Gastrocnemius medialis (tissue), 4 donors: ENCODE results near the gene SPEG. TPM values are rescaled to one million over a fixed set of nuclear protein-coding genes. Genes with fewer than 3 reads are reported as not detected.
"Not testable (repeated sequence)": the region's sequence is repeated elsewhere in the genome, so short reads cannot be mapped to it uniquely, and the experiment has no call there.

Source experiments
- ATAC-seq, 2 donors: fragments of 150-250 bp; one replicate each; pipeline ENCODE4 v1.9.1; 2016
- DNase-seq, 2 donors: peaks; one replicate each; pipeline ENCODE4 v3.0.0-alpha.2; 2019
- H3K27ac ChIP-seq, 4 donors: fragments of 200-600 bp; sonication (generic); 1 replicate in 1 of 4; 2 replicates in 3 of 4; pipeline ENCODE4 v1.5.1; 2016 to 2018; ENCODE audit warnings: mild to moderate bottlenecking in 2 of 4, moderate library complexity in 1 of 4
- H3K27me3 ChIP-seq, 3 donors: fragments of 200-600 bp; sonication (generic) in 2 of 3; 1 replicate in 1 of 3; 2 replicates in 2 of 3; pipeline versions ENCODE4 v1.5.1 to v1.6.0; 2016 to 2019; ENCODE audit warnings: mild to moderate bottlenecking in 1 of 3, moderate library complexity in 1 of 3
- H3K36me3 ChIP-seq, 2 donors: fragments of 200-600 bp; sonication (generic) in 1 of 2; one replicate each; pipeline ENCODE4 v1.5.1; 2017 to 2018
- H3K4me1 ChIP-seq, 2 donors: fragments of 200-600 bp; sonication (generic) in 1 of 2; one replicate each; pipeline ENCODE4 v1.5.1; 2016 to 2017; ENCODE audit warnings: mild to moderate bottlenecking in 2 of 2
- H3K4me3 ChIP-seq, 4 donors: fragments of 200-600 bp; sonication (generic) in 3 of 4; 1 replicate in 1 of 4; 2 replicates in 3 of 4; pipeline ENCODE4 v1.5.1; 2016 to 2019; ENCODE audit warnings: mild to moderate bottlenecking in 2 of 4
- H3K9me3 ChIP-seq, 3 donors: fragments of 200-600 bp; sonication (generic) in 2 of 3; 1 replicate in 1 of 3; 2 replicates in 2 of 3; pipeline ENCODE4 v1.5.1; 2016 to 2019
- CTCF ChIP-seq, 5 experiments: fragments of 450-650 bp in 3 of 5; fragments of 200-600 bp in 2 of 5; sonication (generic) in 2 of 5; IDR thresholded peaks in 4 of 5; conservative IDR thresholded peaks in 1 of 5; 1 replicate in 4 of 5; 2 replicates in 1 of 5; pipeline ENCODE4 v1.5.1; 2016 to 2019; ENCODE audit warnings: antibody characterized with exemption in 5 of 5, mild to moderate bottlenecking in 3 of 5, moderate library complexity in 3 of 5
- POLR2A ChIP-seq, 2 donors: fragments of 450-650 bp; IDR thresholded peaks; one replicate each; pipeline ENCODE4 v1.6.1; 2017; ENCODE audit warnings: antibody characterized with exemption in 2 of 2, mild to moderate bottlenecking in 2 of 2, moderate library complexity in 2 of 2
- in situ Hi-C, 4 donors: fragments of 200-750 bp; cut with MboI; loops; one replicate each; pipeline versions ENCODE4 v1.15.0 to v1.8.0; 2017; ENCODE audit warnings: low sequenced_read_pairs in 4 of 4
- intact Hi-C: fragments of 100-400 bp; cut with DNase I; formaldehyde crosslinking; loops from one replicate; pipeline ENCODE4 v1.15.1; 2023; ENCODE audit warnings: low total_unique reads
- total RNA-seq, 4 donors: library from RNA; depleted of rRNA; stranded (reverse); fragments of >200 nt; gene quantifications; one replicate each; pipeline versions ENCODE4 v1.1.0 to v1.2.3, GENCODE V29; 2016

SPEG gene
- total RNA-seq, 4 donors from 2014 or later: 104 to 387 (median 222) TPM

- in situ Hi-C loops (loop anchor here in 2 of 4 donors (10.0 kb wide), 1 partner anchor 48 kb away; no protein-coding TSS in a partner anchor), intact Hi-C loops (no loop called here)
- no peaks in the 10 kb centered on the region for H3K36me3 ChIP-seq
- peaks cover 25 to 57% of the 10 kb centered on the region in 2 donors for H3K4me1 ChIP-seq
- peak overlapping the region; percentile 92 to 99 (median 98) for H3K27ac ChIP-seq
- ATAC-seq (peak; percentile 43 to 55), DNase-seq (peak; percentile 84 to 92)
- no peaks in the 10 kb centered on the region for H3K27me3 ChIP-seq
- no peaks in the 10 kb centered on the region for H3K9me3 ChIP-seq
- no peak overlapping the region for H3K4me3 ChIP-seq
- no peak for TF ChIP-seq CTCF (IDR thresholded peaks at IDR 0.05 in 4 of 5, conservative IDR thresholded peaks at IDR 0.05 in 1 of 5)
- peak in 1 of 2 donors; percentile 7 for TF ChIP-seq POLR2A (IDR thresholded peaks at IDR 0.05)
Measured at GRCh38 chr2:219406861-219407230, 27.8 kb upstream of the SPEG start.

- Histone ChIP-seq H3K27ac (peak overlapping the region; percentile 92 to 99 (median 98)), H3K4me1 (peaks cover 25 to 54% of the 10 kb centered on the region in 2 donors)
- H3K9me3 ChIP-seq, H3K36me3 ChIP-seq, ATAC-seq, intact Hi-C loops, H3K27me3 ChIP-seq, DNase-seq, H3K4me3 ChIP-seq: not testable (repeated sequence)
- in situ Hi-C loops: loop anchor here in 2 of 4 donors (10.0 kb wide), 1 partner anchor 47 kb away; no protein-coding TSS in a partner anchor
Measured at GRCh38 chr2:219407343-219407742, 27.3 kb upstream of the SPEG start.

- intact Hi-C loops (no loop called here), in situ Hi-C loops (loop anchor here in 2 of 4 donors (10.0 kb wide), 1 partner anchor 47 kb away; no protein-coding TSS in a partner anchor)
- TF ChIP-seq CTCF (IDR thresholded peaks at IDR 0.05 in 4 of 5, conservative IDR thresholded peaks at IDR 0.05 in 1 of 5): no peak
- no peak for TF ChIP-seq POLR2A (IDR thresholded peaks at IDR 0.05)
- Histone ChIP-seq H3K27ac (peak overlapping the region in 2 of 4 donors; percentile 37 to 99), H3K9me3 (no peaks in the 10 kb centered on the region), H3K27me3 (no peaks in the 10 kb centered on the region), H3K36me3 (no peaks in the 10 kb centered on the region), H3K4me1 (peaks cover 24 to 45% of the 10 kb centered on the region in 2 donors), H3K4me3 (no peak overlapping the region)
- no peak for DNase-seq
- ATAC-seq: no peak
Measured at GRCh38 chr2:219408204-219408603, 26.4 kb upstream of the SPEG start.

- H3K9me3 ChIP-seq: no peaks in the 10 kb centered on the region
- H3K4me1 ChIP-seq: peaks cover 20 to 41% of the 10 kb centered on the region in 2 donors
- ATAC-seq (no peak), DNase-seq (no peak)
- H3K27ac ChIP-seq: peak overlapping the region in 1 of 4 donors; percentile 99
- H3K36me3 ChIP-seq: no peaks in the 10 kb centered on the region
- no peak overlapping the region for H3K4me3 ChIP-seq
- no peak for TF ChIP-seq POLR2A (IDR thresholded peaks at IDR 0.05)
- no peak for TF ChIP-seq CTCF (IDR thresholded peaks at IDR 0.05 in 4 of 5, conservative IDR thresholded peaks at IDR 0.05 in 1 of 5)
- H3K27me3 ChIP-seq: no peaks in the 10 kb centered on the region
- intact Hi-C loops (no loop called here), in situ Hi-C loops (loop anchor here in 2 of 4 donors (10.0 kb wide), 1 partner anchor 46 kb away; no protein-coding TSS in a partner anchor)
Measured at GRCh38 chr2:219408631-219409030, 26.0 kb upstream of the SPEG start.

- DNase-seq: no peak
- Histone ChIP-seq H3K36me3 (no peaks in the 10 kb centered on the region), H3K4me3 (no peak overlapping the region), H3K27me3 (no peaks in the 10 kb centered on the region), H3K27ac (peak overlapping the region in 3 of 4 donors; percentile 2 to 63 (median 4)), H3K9me3 (no peaks in the 10 kb centered on the region), H3K4me1 (peaks cover 12 to 35% of the 10 kb centered on the region in 2 donors)
- TF ChIP-seq POLR2A (IDR thresholded peaks at IDR 0.05) (no peak), CTCF (IDR thresholded peaks at IDR 0.05 in 4 of 5, conservative IDR thresholded peaks at IDR 0.05 in 1 of 5) (no peak)
- no peak for ATAC-seq
- intact Hi-C loops: no loop called here
- in situ Hi-C loops: loop anchor here in 2 of 4 donors (10.0 kb wide), 1 partner anchor 45 kb away; no protein-coding TSS in a partner anchor
Measured at GRCh38 chr2:219409619-219410018, 25.0 kb upstream of the SPEG start.
